TTC549 (cell line): ENCODE results near the gene PARP9.
"Not testable (repeated sequence)": the region's sequence is repeated elsewhere in the genome, so short reads cannot be mapped to it uniquely, and the experiment has no call there.

Experiments
- FAIRE-seq: peaks from 2 replicates; lab custom pipeline; 2012; peaks lifted over from hg19 to GRCh38; lab: Jason Lieb, UNC

PARP9 gene

GRCh38 chr3:122576174-122576940, 12.3 kb upstream of the PARP9 start:
- FAIRE-seq: no peak

GRCh38 chr3:122572940-122573412, 8.9 kb upstream of the PARP9 start:
- no peak for FAIRE-seq

GRCh38 chr3:122568755-122569154, 4.7 kb upstream of the PARP9 start:
- FAIRE-seq: no peak

GRCh38 chr3:122568131-122568530, 4.0 kb upstream of the PARP9 start:
- not testable (repeated sequence) for FAIRE-seq

- no peak for FAIRE-seq
These were observed 429 bp downstream of the PARP9 start for GRCh38 chr3:122563717-122564025.

- no peak for FAIRE-seq
These were observed 980 bp downstream of the PARP9 start for GRCh38 chr3:122562923-122563716.

- FAIRE-seq: no peak
These were observed 3.4 kb downstream of the PARP9 start for GRCh38 chr3:122560680-122561079.

GRCh38 chr3:122559906-122560305, 4.2 kb downstream of the PARP9 start:
- FAIRE-seq: no peak

- no peak for FAIRE-seq
These were observed 5.5 kb downstream of the PARP9 start for GRCh38 chr3:122558605-122559004.

- FAIRE-seq: no peak
These were observed 6.7 kb downstream of the PARP9 start for GRCh38 chr3:122557356-122557755.

GRCh38 chr3:122555275-122556071, 8.6 kb downstream of the PARP9 start:
- no peak for FAIRE-seq

- no peak for FAIRE-seq
These were observed 10.9 kb downstream of the PARP9 start for GRCh38 chr3:122553171-122553570.

- no peak for FAIRE-seq
These were observed 15.5 kb downstream of the PARP9 start for GRCh38 chr3:122548619-122549018.

GRCh38 chr3:122548076-122548475, 16.0 kb downstream of the PARP9 start:
- FAIRE-seq: no peak

GRCh38 chr3:122546151-122546550, 17.9 kb downstream of the PARP9 start:
- FAIRE-seq: no peak

GRCh38 chr3:122538956-122539490, 25.1 kb downstream of the PARP9 start:
- FAIRE-seq: no peak

GRCh38 chr3:122536632-122537001, 27.5 kb downstream of the PARP9 start:
- FAIRE-seq: no peak

GRCh38 chr3:122535964-122536631, 28.0 kb downstream of the PARP9 start:
- no peak for FAIRE-seq

- no peak for FAIRE-seq
These were observed 30.2 kb downstream of the PARP9 start for GRCh38 chr3:122533931-122534334.

- no peak for FAIRE-seq
These were observed 30.6 kb downstream of the PARP9 start for GRCh38 chr3:122533480-122533879.

- FAIRE-seq: no peak
These were observed 33.9 kb downstream of the PARP9 start for GRCh38 chr3:122530164-122530563.

GRCh38 chr3:122523317-122523716, 40.8 kb downstream of the PARP9 start:
- no peak for FAIRE-seq
